ENCODE results near the gene CXADR. TPM values are rescaled to one million over a fixed set of nuclear protein-coding genes. Genes with fewer than 3 reads are reported as not detected.

Gene CXADR
- total RNA-seq, 1 experiment from 2014 or later: 21.7 TPM

GRCh38 chr21:17550671-17551308 lies 37.9 kb downstream of the CXADR start:
- no peak overlapping the region for H3K4me2 ChIP-seq
- DNase-seq: no peak
- POLR2A ChIA-PET (ENCODE audit: unreplicated experiment): no interaction called here
- H4K20me1 ChIP-seq (ENCODE audit: insufficient read depth): no peaks in the 10 kb centered on the region
- H3K27me3 ChIP-seq (ENCODE audit: insufficient read depth, low read depth): no peaks in the 10 kb centered on the region
- H3K27ac ChIP-seq: no peak overlapping the region
- H3K4me1 ChIP-seq (replicated peaks; ENCODE audit: insufficient read depth): peaks cover 23% of the 10 kb centered on the region; the same call in 1 of the 2 replicates
- no peaks in the 10 kb centered on the region; the same call in none of the 2 replicates for H3F3A ChIP-seq (ENCODE audit: insufficient read depth, low read depth)
- H3K9me3 ChIP-seq (ENCODE audit: insufficient read depth, low read depth): no peaks in the 10 kb centered on the region
- CTCF ChIA-PET: no interaction called here
- intact Hi-C loops (cut with micrococcal nuclease; ENCODE audit: unreplicated experiment): no loop called here
- no peak overlapping the region for H2AFZ ChIP-seq
- BruUV-seq (replicated peaks): no TSS peak
- no peak overlapping the region for H3K4me3 ChIP-seq
- H3K79me2 ChIP-seq (ENCODE audit: low read depth): no peaks in the 10 kb centered on the region
- TF ChIP-seq CTCF (conservative IDR thresholded peaks at IDR 0.05) (no peak), EZH2 (IDR thresholded peaks at IDR 0.05; ENCODE audit: low read depth) (no peak)
- no peaks in the 10 kb centered on the region for H3K9me2 ChIP-seq (ENCODE audit: insufficient read depth)
- H3K36me3 ChIP-seq (ENCODE audit: low read depth): no peaks in the 10 kb centered on the region; the same call in 1 of the 2 replicates

GRCh38 chr21:17552410-17552809 lies 39.6 kb downstream of the CXADR start:
- no peak for DNase-seq
- ChIA-PET CTCF (no interaction called here), POLR2A (ENCODE audit: unreplicated experiment) (interaction anchor here (0.7 kb wide), 1 partner anchor 39 kb away, joined by 4 read pairs; no protein-coding TSS in a partner anchor)
- no TSS peak for BruUV-seq (replicated peaks)
- Histone ChIP-seq H3K4me1 (replicated peaks; ENCODE audit: insufficient read depth) (peaks cover 21% of the 10 kb centered on the region; the same call in 1 of the 2 replicates), H3K27me3 (ENCODE audit: insufficient read depth, low read depth) (no peaks in the 10 kb centered on the region), H3F3A (ENCODE audit: insufficient read depth, low read depth) (no peaks in the 10 kb centered on the region; the same call in none of the 2 replicates), H3K9me3 (ENCODE audit: insufficient read depth, low read depth) (no peaks in the 10 kb centered on the region), H4K20me1 (ENCODE audit: insufficient read depth) (no peaks in the 10 kb centered on the region), H3K27ac (no peak overlapping the region), H3K9me2 (ENCODE audit: insufficient read depth) (no peaks in the 10 kb centered on the region), H2AFZ (no peak overlapping the region), H3K36me3 (ENCODE audit: low read depth) (no peaks in the 10 kb centered on the region; the same call in 1 of the 2 replicates), H3K79me2 (ENCODE audit: low read depth) (no peaks in the 10 kb centered on the region), H3K4me2 (no peak overlapping the region), H3K4me3 (no peak overlapping the region)
- TF ChIP-seq EZH2 (IDR thresholded peaks at IDR 0.05; ENCODE audit: low read depth) (no peak), CTCF (conservative IDR thresholded peaks at IDR 0.05) (no peak)
- intact Hi-C loops (cut with micrococcal nuclease; ENCODE audit: unreplicated experiment): no loop called here

GRCh38 chr21:17554120-17554519 lies 41.3 kb downstream of the CXADR start:
- H3F3A ChIP-seq (ENCODE audit: insufficient read depth, low read depth): no peaks in the 10 kb centered on the region; the same call in none of the 2 replicates
- no peaks in the 10 kb centered on the region for H3K9me2 ChIP-seq (ENCODE audit: insufficient read depth)
- H3K9me3 ChIP-seq (ENCODE audit: insufficient read depth, low read depth): no peaks in the 10 kb centered on the region
- intact Hi-C loops (cut with micrococcal nuclease; ENCODE audit: unreplicated experiment): loop anchor here (1.0 to 2.0 kb wide), 2 partner anchors 41 to 167 kb away; partner anchors contain the start of gene CXADR
- H4K20me1 ChIP-seq (ENCODE audit: insufficient read depth): no peaks in the 10 kb centered on the region
- H3K27me3 ChIP-seq (ENCODE audit: insufficient read depth, low read depth): no peaks in the 10 kb centered on the region
- ChIA-PET CTCF (interaction anchor here (0.9 to 1.4 kb wide), 3 partner anchors 26 to 167 kb away, joined by 3 to 16 read pairs (median 6); no protein-coding TSS in a partner anchor), POLR2A (ENCODE audit: unreplicated experiment) (no interaction called here)
- 0 out of 2 replicates have a peak, but pooled peaks cover 6% of the 10 kb centered on the region for H3K4me1 ChIP-seq (replicated peaks; ENCODE audit: insufficient read depth)
- TF ChIP-seq EZH2 (IDR thresholded peaks at IDR 0.05; ENCODE audit: low read depth): no peak
- no peak for TF ChIP-seq CTCF (conservative IDR thresholded peaks at IDR 0.05)
- no peak overlapping the region for H3K4me2 ChIP-seq
- no peak overlapping the region for H2AFZ ChIP-seq
- H3K27ac ChIP-seq: no peak overlapping the region
- H3K79me2 ChIP-seq (ENCODE audit: low read depth): no peaks in the 10 kb centered on the region
- H3K4me3 ChIP-seq: no peak overlapping the region
- H3K36me3 ChIP-seq (ENCODE audit: low read depth): no peaks in the 10 kb centered on the region; the same call in 1 of the 2 replicates
- DNase-seq: no peak
- no TSS peak for BruUV-seq (replicated peaks)

Data from PC-9 (cell line).